Heart right ventricle (tissue), 16 donors: Measurements from ENCODE around the gene NDE1. TPM values are rescaled to one million over a fixed set of nuclear protein-coding genes. Genes with fewer than 3 reads are reported as not detected.

Experiments
- ATAC-seq, 8 donors: fragments of 200-7000 bp; cut with Tn5 transposase; one replicate each; pipeline ENCODE4 v1.9.1; 2020; ENCODE audit warnings: mild to moderate bottlenecking in 8 of 8, moderate library complexity in 8 of 8, moderate number of reproducible peaks in 1 of 8
- DNase-seq, 2 donors: peaks; one replicate each; pipeline ENCODE4 v3.0.0-alpha.2; 2020
- H3K27ac ChIP-seq, 10 donors: fragments of 200-600 bp; sonication (generic) in 2 of 10; one replicate each; pipeline versions ENCODE4 v1.5.0 to v1.8.0; 2020 to 2022; ENCODE audit warnings: mild to moderate bottlenecking in 3 of 10
- H3K27me3 ChIP-seq, 7 donors: fragments of 200-600 bp; one replicate each; pipeline ENCODE4 v1.8.0; 2021 to 2022; ENCODE audit warnings: mild to moderate bottlenecking in 2 of 7
- H3K36me3 ChIP-seq, 9 donors: fragments of 200-600 bp; sonication (generic) in 1 of 9; one replicate each; pipeline versions ENCODE4 v1.5.0 to v1.8.0; 2020 to 2022; ENCODE audit warnings: mild to moderate bottlenecking in 2 of 9
- H3K4me1 ChIP-seq, 9 donors: fragments of 200-600 bp; sonication (generic) in 1 of 9; one replicate each; pipeline versions ENCODE4 v1.5.0 to v1.8.0; 2020 to 2022; ENCODE audit warnings: mild to moderate bottlenecking in 4 of 9
- H3K4me3 ChIP-seq, 10 donors: fragments of 200-600 bp; sonication (generic) in 2 of 10; one replicate each; pipeline versions ENCODE4 v1.5.0 to v1.8.0; 2020 to 2022; ENCODE audit warnings: mild to moderate bottlenecking in 7 of 10, moderate library complexity in 2 of 10
- H3K9me3 ChIP-seq, 11 donors: fragments of 200-600 bp in 10 of 11; sonication (generic) in 2 of 11; one replicate each; pipeline versions ENCODE4 v1.5.0 to v1.8.0; 2013 to 2022; ENCODE audit warnings: mild to moderate bottlenecking in 2 of 11, control low read depth in 1 of 11, moderate library complexity in 1 of 11
- CTCF ChIP-seq, 9 donors: fragments of 200-600 bp; sonication (generic) in 2 of 9; IDR thresholded peaks; one replicate each; pipeline versions ENCODE4 v1.5.0 to v1.8.0; 2021 to 2022; ENCODE audit warnings: antibody characterized with exemption in 9 of 9, mild to moderate bottlenecking in 5 of 9, moderate library complexity in 1 of 9
- WGBS, 2 donors: extraction: QIAGEN DNeasy Blood & Tissue Kit; methylation state at CpG; one replicate each; pipeline ENCODE4 v1.1.7; 2013; ENCODE audit warnings: inconsistent platforms in 1 of 2; 5-methylcytosine and 5-hydroxymethylcytosine counted together
- intact Hi-C, 10 donors: fragments of 100-400 bp; cut with DNase I; formaldehyde crosslinking; loops; one replicate each; pipeline versions ENCODE4 v1.11.1 to v1.14.2; 2022
- polyA plus RNA-seq, 2 donors: library from polyadenylated mRNA; stranded (reverse); fragments of 200-250 nt; gene quantifications; one replicate each; pipeline ENCODE4 v1.2.3, GENCODE V29; 2013
- total RNA-seq, 10 donors: library from RNA; stranded (reverse); fragmentation: NEBNext Ultra II Directional in 3 of 10; extraction: Animal tissue kit (Norgen Biotek cat#: 25700) in 3 of 10; gene quantifications; one replicate each; pipeline versions ENCODE4 v1.2.1 to v1.2.4, GENCODE V29; 2021 to 2023
- donor health status: Arrhythmogenic right ventricular cardiomyopathy.
- donor health status: ischemic (EF 13 %, LVEDD 7.1; RV severe dilation, severe dysfunction).
- donor health status: healthy with polysubstance abuse.
- donor health status: DM: no; HTN: yes; CAD: no.
- donor health status: DM: no; HTN: no; CAD: no.
- donor health status: ischemic (EF 25% LVEDD 6.9; RV normal size, moderate dysfunction).
- donor health status: ischemic (EF 25% LVEDD 5.7; RV mildly dilated, moderate dysfunction).
- donor health status: healthy.
- donor health status: DM: yes; HTN: yes; CAD: no.
- donor health status: Ischemic cardiomyopathy.
- donor health status: ischemic (EF 35%, LVEDD 5.7; RV mildly dilated, moderate dysfunction).
- donor health status: nonischemic (EF 11% LVEDD 7.7; RV severe dilation, severe dysfunction).
- donor health status: DM: yes; HTN: yes; CAD: no.
- donor health status: PGD.
- donor health status: ischemic (EF 29% LVEDD 5.4; RV normal size, mild dysfunction).
- donor health status: nonischemic (EF 23%, LVEDD 6.1; RV moderate dilation, normal function).

The NDE1 gene
- total and polyA plus RNA-seq, 12 donors = 6.0 to 29.0 (median 18.6) TPM

GRCh38 chr16:15694499-15694898 lies 44.5 kb downstream of the NDE1 start:
- intact Hi-C loops = loop anchor here in 1 of 10 donors (10.0 kb wide), 1 partner anchor 160 kb away; no protein-coding TSS in a partner anchor
- H3K9me3 ChIP-seq = no peaks in the 10 kb centered on the region
- no peaks in the 10 kb centered on the region for H3K27me3 ChIP-seq
- ATAC-seq = no peak
- H3K4me3 ChIP-seq = no peak overlapping the region
- peaks cover 0 to 100% (median 69%) of the 10 kb centered on the region in 9 donors for H3K36me3 ChIP-seq
- WGBS, 2 donors = 77 to 84% methylated on average over 5 of the region's 5 CpGs
- no peak overlapping the region for H3K27ac ChIP-seq
- no peak for DNase-seq
- no peaks in the 10 kb centered on the region for H3K4me1 ChIP-seq
- no peak for TF ChIP-seq CTCF (IDR thresholded peaks at IDR 0.05)

- 95 to 98% methylated on average over 12 of the region's 12 CpGs for WGBS, 2 donors
- DNase-seq (no peak), ATAC-seq (no peak)
- TF ChIP-seq CTCF (IDR thresholded peaks at IDR 0.05) = no peak
- intact Hi-C loops = loop anchor here in 9 of 10 donors (2.0 to 10.0 kb wide), 8 partner anchors 19 to 275 kb away; partner anchors contain the start of gene MARF1 (in 4 of the 9)
- Histone ChIP-seq H3K36me3 (peaks cover 0 to 83% (median 47%) of the 10 kb centered on the region in 9 donors), H3K4me3 (no peak overlapping the region), H3K4me1 (peaks cover 0 to 10% (median 0%) of the 10 kb centered on the region in 9 donors), H3K27ac (no peak overlapping the region), H3K9me3 (no peaks in the 10 kb centered on the region), H3K27me3 (no peaks in the 10 kb centered on the region)
These were observed 49.8 kb downstream of the NDE1 start for GRCh38 chr16:15699819-15700218.

GRCh38 chr16:15701367-15701766 lies 51.3 kb downstream of the NDE1 start:
- Histone ChIP-seq H3K36me3 (peaks cover 0 to 79% (median 44%) of the 10 kb centered on the region in 9 donors), H3K27me3 (no peaks in the 10 kb centered on the region), H3K4me1 (peaks cover 0 to 14% (median 0%) of the 10 kb centered on the region in 9 donors), H3K27ac (no peak overlapping the region), H3K4me3 (no peak overlapping the region), H3K9me3 (no peaks in the 10 kb centered on the region)
- intact Hi-C loops = loop anchor here in 8 of 10 donors (5.0 to 10.0 kb wide), 6 partner anchors 57 to 277 kb away; partner anchors contain the start of gene MARF1 (in 4 of the 8)
- DNase-seq (no peak), ATAC-seq (no peak)
- 93 to 95% methylated on average over 6 of the region's 6 CpGs for WGBS, 2 donors
- no peak for TF ChIP-seq CTCF (IDR thresholded peaks at IDR 0.05)

- Histone ChIP-seq H3K4me1 (peaks cover 0 to 14% (median 0%) of the 10 kb centered on the region in 9 donors), H3K36me3 (peaks cover 0 to 79% (median 35%) of the 10 kb centered on the region in 9 donors), H3K4me3 (no peak overlapping the region), H3K9me3 (no peaks in the 10 kb centered on the region), H3K27me3 (no peaks in the 10 kb centered on the region), H3K27ac (no peak overlapping the region)
- no peak for ATAC-seq
- no peak for TF ChIP-seq CTCF (IDR thresholded peaks at IDR 0.05)
- no peak for DNase-seq
- intact Hi-C loops = loop anchor here in 8 of 10 donors (5.0 to 10.0 kb wide), 6 partner anchors 57 to 277 kb away; partner anchors contain the start of gene MARF1 (in 4 of the 8)
- WGBS, 2 donors = 88 to 89% methylated on average over 11 of the region's 11 CpGs
These were observed 52.2 kb downstream of the NDE1 start for GRCh38 chr16:15701975-15702970.
